ENCODE results near the gene CSTB.

- TF ChIP-seq, protein P1, sequence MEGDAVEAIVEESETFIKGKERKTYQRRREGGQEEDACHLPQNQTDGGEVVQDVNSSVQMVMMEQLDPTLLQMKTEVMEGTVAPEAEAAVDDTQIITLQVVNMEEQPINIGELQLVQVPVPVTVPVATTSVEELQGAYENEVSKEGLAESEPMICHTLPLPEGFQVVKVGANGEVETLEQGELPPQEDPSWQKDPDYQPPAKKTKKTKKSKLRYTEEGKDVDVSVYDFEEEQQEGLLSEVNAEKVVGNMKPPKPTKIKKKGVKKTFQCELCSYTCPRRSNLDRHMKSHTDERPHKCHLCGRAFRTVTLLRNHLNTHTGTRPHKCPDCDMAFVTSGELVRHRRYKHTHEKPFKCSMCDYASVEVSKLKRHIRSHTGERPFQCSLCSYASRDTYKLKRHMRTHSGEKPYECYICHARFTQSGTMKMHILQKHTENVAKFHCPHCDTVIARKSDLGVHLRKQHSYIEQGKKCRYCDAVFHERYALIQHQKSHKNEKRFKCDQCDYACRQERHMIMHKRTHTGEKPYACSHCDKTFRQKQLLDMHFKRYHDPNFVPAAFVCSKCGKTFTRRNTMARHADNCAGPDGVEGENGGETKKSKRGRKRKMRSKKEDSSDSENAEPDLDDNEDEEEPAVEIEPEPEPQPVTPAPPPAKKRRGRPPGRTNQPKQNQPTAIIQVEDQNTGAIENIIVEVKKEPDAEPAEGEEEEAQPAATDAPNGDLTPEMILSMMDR (IDR thresholded peaks at IDR 0.05), result no peak
- TF ChIP-seq EZH2 (IDR thresholded peaks at IDR 0.05; ENCODE audit: borderline replicate concordance, insufficient read depth, low read depth, low read length, poor library complexity, severe bottlenecking), result no peak
Observed at GRCh38 chr21:43735236-43736091, 40.6 kb downstream of the CSTB start.

All from B cell (primary cell).